Neuron (in vitro differentiated cells): ENCODE results near the gene UBE2I.

Source experiments
- H2AFZ ChIP-seq: one replicate; pipeline ENCODE4 v1.6.1; 2013; ENCODE audit warnings: low read depth, mild to moderate bottlenecking, inconsistent platforms, low read length, moderate library complexity
- H3K27me3 ChIP-seq: one replicate; pipeline ENCODE4 v1.6.1; 2013; ENCODE audit warnings: low read length; ENCODE audit not compliant: insufficient read depth
- H3K36me3 ChIP-seq: one replicate; pipeline ENCODE4 v1.6.1; 2013; ENCODE audit warnings: low read length; ENCODE audit not compliant: insufficient read depth
- H3K4me1 ChIP-seq: one replicate; pipeline ENCODE4 v1.6.1; 2013; ENCODE audit warnings: low read length; ENCODE audit not compliant: insufficient read depth
- H3K4me3 ChIP-seq: 2 replicates; pipeline ENCODE4 v1.5.1; 2013; ENCODE audit warnings: mild to moderate bottlenecking, low read length, moderate library complexity
- H3K9me3 ChIP-seq: one replicate; pipeline ENCODE4 v1.6.1; 2013; ENCODE audit warnings: low read length

UBE2I gene

DNA sequence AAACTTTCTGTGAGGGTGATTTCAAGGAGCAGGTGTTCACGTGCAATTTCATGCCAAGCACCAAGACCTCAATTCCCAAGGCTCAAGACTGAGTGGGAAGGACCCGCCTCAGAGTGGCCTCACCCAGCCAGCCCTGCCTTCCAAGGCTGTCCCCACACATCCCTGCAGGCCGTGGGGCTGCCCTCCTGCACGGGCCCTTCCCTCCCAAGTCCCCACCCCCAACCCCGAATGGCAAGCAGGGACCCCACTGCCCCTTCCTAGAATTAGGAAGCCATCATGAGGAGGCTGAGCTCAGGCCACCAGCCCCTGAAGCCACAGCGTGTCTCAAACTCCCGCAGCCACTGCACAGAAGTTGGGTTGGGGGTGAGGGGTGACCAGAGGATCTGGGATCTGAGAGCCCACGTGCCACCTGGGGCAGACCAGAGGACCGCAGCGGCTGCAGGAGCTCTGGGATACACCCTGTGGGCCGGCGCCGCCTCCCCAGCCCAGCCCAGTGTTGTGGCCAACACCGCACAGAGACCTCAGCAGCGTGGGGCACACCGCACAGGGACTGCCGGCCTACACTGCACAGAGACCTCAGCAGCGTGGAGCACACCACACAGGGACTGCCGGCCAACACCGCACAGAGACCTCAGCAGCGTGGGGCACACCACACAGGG lies 63.0 kb downstream of the UBE2I start:
- H3K4me3 ChIP-seq = no peak overlapping the region
- no peak overlapping the region for H2AFZ ChIP-seq
- H3K36me3 ChIP-seq = peaks cover 18% of the 10 kb centered on the region
- no peaks in the 10 kb centered on the region for H3K4me1 ChIP-seq
- no peaks in the 10 kb centered on the region for H3K9me3 ChIP-seq
- H3K27me3 ChIP-seq = no peaks in the 10 kb centered on the region

DNA sequence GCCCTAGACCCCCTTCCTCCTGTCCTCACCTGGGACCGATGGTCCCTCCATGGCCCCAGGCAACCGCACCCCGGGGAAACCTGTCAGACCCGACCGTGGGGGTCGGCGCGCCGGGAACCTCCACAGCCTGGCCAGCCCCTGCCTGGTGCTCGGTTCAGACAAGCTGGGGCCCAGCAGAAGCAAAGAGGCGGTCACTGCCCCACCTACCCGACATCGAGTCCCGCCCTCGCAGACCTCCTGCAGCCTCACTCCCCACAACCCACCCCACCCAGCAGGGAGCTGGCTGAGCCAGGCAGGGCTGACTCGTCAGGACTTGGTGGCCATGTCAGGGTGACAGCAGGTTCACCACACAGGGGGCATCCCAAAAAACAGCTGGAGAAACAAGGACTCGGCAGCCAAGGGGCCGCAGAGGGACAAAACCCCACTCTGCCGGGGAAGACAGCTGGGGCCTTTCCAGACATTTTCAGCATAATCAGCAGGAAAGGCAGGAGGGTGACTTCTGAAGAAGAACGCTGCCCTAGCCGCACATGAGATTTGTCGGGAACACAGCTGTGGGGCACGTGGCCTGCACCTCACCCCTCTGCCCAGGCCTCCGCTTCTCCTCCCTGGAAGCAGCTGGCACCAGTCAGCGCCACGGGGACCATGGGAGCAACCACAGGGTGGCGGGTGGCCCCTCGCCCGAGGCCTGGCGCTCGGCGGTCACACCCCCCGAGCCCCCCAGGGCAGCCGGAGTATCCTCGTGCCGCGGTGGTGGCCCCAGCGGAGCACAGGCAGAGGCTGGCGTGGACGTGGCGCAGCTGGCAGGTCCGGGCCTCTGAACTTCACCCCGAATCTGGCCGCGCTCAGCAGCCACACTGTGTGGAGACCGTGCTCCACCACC lies 65.2 kb downstream of the UBE2I start:
- Histone ChIP-seq H3K27me3 (no peaks in the 10 kb centered on the region), H3K36me3 (peaks cover 16% of the 10 kb centered on the region), H3K4me3 (no peak overlapping the region), H3K4me1 (peaks cover 12% of the 10 kb centered on the region), H2AFZ (no peak overlapping the region), H3K9me3 (no peaks in the 10 kb centered on the region)

DNA sequence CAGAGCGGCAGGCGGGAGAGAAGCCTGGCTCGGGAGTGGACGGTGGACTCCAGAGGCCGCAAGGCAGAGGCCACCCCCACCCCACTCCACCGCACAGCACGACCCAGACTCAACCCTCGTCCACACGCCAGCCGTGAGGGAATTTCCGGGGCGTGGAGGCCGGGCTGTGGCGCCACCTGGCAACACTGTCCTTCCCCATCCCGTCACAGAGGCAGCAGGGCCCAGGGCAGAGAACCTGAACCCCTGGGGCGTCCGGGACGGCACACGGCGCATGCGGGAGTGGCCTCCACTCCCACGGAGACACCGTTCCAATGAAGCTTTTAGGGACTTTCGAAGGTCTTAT lies 65.8 kb downstream of the UBE2I start:
- Histone ChIP-seq H3K36me3 (peaks cover 10% of the 10 kb centered on the region), H2AFZ (no peak overlapping the region)

DNA sequence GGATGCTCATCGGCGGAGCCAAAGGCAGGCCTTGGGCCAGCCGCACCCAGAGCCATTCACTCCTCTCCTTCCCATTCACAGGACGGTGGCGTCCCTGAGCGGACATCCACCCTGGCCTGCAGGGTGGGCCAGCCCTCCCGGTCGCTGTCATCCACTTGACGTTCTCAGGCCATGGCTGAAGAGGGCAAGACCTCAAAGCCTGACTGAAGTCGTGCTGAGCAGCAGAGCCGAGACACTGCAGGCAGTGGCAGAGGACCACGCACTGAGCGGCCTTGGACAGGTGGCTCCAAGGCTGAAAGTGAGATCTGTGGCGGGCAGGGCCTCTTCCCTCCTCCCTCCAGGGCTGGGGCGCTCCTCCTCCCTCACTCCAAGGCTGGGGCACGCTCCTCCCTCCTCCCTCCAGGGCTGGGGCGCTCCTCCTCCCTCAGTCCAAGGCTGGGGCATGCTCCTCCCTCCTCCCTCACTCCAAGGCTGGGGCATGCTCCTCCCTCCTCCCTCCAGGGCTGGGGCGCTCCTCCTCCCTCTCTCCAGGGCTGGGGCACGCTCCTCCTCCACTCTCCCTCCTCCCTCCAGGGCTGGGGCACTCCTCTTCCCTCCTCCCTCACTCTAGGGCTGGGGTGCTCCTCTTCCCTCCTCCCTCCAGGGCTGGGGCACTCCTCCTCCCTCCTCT lies 66.4 kb downstream of the UBE2I start:
- peaks cover 10% of the 10 kb centered on the region for H3K36me3 ChIP-seq
- H3K4me1 ChIP-seq = peaks cover 12% of the 10 kb centered on the region
- H3K27me3 ChIP-seq = no peaks in the 10 kb centered on the region
- no peaks in the 10 kb centered on the region for H3K9me3 ChIP-seq
- H2AFZ ChIP-seq = no peak overlapping the region
- H3K4me3 ChIP-seq = no peak overlapping the region

More for the DNA sequence above, 65.8 kb downstream of the UBE2I start:
- no peaks in the 10 kb centered on the region for H3K27me3 ChIP-seq
- H3K4me3 ChIP-seq = no peak overlapping the region
- H3K9me3 ChIP-seq = no peaks in the 10 kb centered on the region
- H3K4me1 ChIP-seq = peaks cover 12% of the 10 kb centered on the region
